Mesothelial cell of epicardium (in vitro differentiated cells): ENCODE data around the gene JPT2. TPM values are rescaled to one million over a fixed set of nuclear protein-coding genes. Genes with fewer than 3 reads are reported as not detected.

Experiments used
- DNase-seq, 2 experiments: peaks; one replicate each; pipeline ENCODE4 v3.0.0; 2021; ENCODE audit warnings: low spot score in 2 of 2; ENCODE audit not compliant: unreplicated experiment in 2 of 2
- H3K27ac Mint-ChIP-seq: 2 replicates; pipeline ENCODE4 v1.8.0; 2021; ENCODE audit warnings: mixed read lengths
- H3K27me3 Mint-ChIP-seq: 2 replicates; pipeline ENCODE4 v1.8.0; 2021; ENCODE audit warnings: low read depth, mixed read lengths
- H3K36me3 Mint-ChIP-seq: 2 replicates; pipeline ENCODE4 v1.8.0; 2021; ENCODE audit warnings: mixed read lengths
- H3K4me1 Mint-ChIP-seq: 2 replicates; pipeline ENCODE4 v1.8.0; 2021; ENCODE audit warnings: mixed read lengths
- H3K4me3 Mint-ChIP-seq: 2 replicates; pipeline ENCODE4 v1.8.0; 2021; ENCODE audit warnings: mild to moderate bottlenecking, moderate library complexity, mixed read lengths
- H3K9me3 Mint-ChIP-seq: 2 replicates; pipeline ENCODE4 v1.8.0; 2021; ENCODE audit warnings: mixed read lengths
- CTCF ChIP-seq: fragments of 200-600 bp; sonication (generic); IDR thresholded peaks from one replicate; pipeline ENCODE4 v1.5.0; 2021; ENCODE audit warnings: antibody characterized with exemption; ENCODE audit not compliant: unreplicated experiment
- total RNA-seq: library from RNA; stranded (reverse); gene quantifications from 3 replicates; pipeline ENCODE4 v1.2.1, GENCODE V29; 2021

JPT2 gene
- total RNA-seq, 1 donor from 2014 or later = 72.9 TPM

- Mint-ChIP-seq H3K4me1 (peaks cover 19% of the 10 kb centered on the region), H3K9me3 (no peaks in the 10 kb centered on the region), H3K27me3 (no peaks in the 10 kb centered on the region), H3K27ac (peak overlapping the region; percentile 47), H3K4me3 (no peak overlapping the region), H3K36me3 (peaks cover 10% of the 10 kb centered on the region)
- DNase-seq = no peak
- TF ChIP-seq CTCF = no peak
Measured at GRCh38 chr16:1681032-1681431, 3.0 kb downstream of the JPT2 start.

DNA sequence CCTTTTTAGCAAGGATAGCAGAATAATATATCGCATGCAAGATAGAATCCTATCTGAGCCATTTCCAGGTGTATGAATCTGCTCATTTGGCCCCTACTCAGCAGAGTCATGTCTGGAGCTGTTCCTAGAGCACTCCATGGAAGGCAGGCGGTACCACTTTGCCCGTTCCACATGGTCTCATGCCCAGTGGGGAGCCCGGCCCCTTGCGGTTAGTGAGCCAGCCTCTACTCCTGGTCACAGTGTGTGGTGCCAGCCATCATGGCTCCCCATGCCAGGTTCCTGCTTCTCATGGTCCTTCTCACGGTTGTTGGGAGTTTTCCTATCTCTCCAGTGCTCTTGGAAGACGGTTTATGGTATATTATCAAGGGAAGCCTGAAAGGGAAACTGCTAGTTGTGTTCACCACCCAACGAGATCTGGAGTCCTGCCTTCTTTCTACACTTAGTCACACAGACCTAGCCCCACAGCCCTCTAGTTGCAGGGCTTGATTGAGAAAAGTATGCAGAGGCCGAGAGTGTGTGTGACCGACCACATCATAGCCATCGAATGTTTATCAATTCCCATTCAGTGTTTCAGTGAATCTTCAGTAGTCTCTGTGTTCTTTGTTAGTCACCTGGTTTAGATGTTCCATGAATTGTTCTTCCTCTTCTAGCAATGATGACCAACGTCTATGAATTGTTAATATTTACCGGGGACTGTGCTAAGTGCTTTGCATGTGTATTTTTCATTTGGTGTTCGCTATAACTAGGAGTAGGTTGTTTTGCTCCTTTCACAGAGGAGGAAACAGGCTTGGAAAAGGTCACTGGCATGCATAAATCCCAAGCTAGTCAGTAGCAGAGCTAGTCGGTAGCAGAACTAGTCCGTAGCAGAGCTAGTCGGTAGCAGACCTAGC is 9.6 kb downstream of the JPT2 start:
- H3K4me1 Mint-ChIP-seq = peaks cover 10% of the 10 kb centered on the region
- H3K36me3 Mint-ChIP-seq = peaks cover 45% of the 10 kb centered on the region

GRCh38 chr16:1688807-1689560 is 10.9 kb downstream of the JPT2 start:
- peaks cover 10% of the 10 kb centered on the region for H3K4me1 Mint-ChIP-seq
- H3K4me3 Mint-ChIP-seq = no peak overlapping the region
- no peak for DNase-seq
- H3K27me3 Mint-ChIP-seq = no peaks in the 10 kb centered on the region
- peak overlapping the region; percentile 93 for H3K27ac Mint-ChIP-seq
- H3K9me3 Mint-ChIP-seq = peaks cover under 1% of the 10 kb centered on the region
- peaks cover 51% of the 10 kb centered on the region for H3K36me3 Mint-ChIP-seq
- TF ChIP-seq CTCF = no peak

More for the DNA sequence above, 9.6 kb downstream of the JPT2 start:
- H3K4me3 Mint-ChIP-seq = no peak overlapping the region
- H3K27ac Mint-ChIP-seq = no peak overlapping the region
- H3K27me3 Mint-ChIP-seq = no peaks in the 10 kb centered on the region
- H3K9me3 Mint-ChIP-seq = no peaks in the 10 kb centered on the region
- no peak for TF ChIP-seq CTCF
- DNase-seq = no peak

GRCh38 chr16:1689853-1690252 is 11.8 kb downstream of the JPT2 start:
- Mint-ChIP-seq H3K27ac (peak overlapping the region; percentile 93), H3K4me1 (peaks cover 10% of the 10 kb centered on the region), H3K4me3 (no peak overlapping the region), H3K27me3 (no peaks in the 10 kb centered on the region), H3K36me3 (peaks cover 58% of the 10 kb centered on the region), H3K9me3 (peaks cover 5% of the 10 kb centered on the region)
- no peak for DNase-seq
- no peak for TF ChIP-seq CTCF

DNA sequence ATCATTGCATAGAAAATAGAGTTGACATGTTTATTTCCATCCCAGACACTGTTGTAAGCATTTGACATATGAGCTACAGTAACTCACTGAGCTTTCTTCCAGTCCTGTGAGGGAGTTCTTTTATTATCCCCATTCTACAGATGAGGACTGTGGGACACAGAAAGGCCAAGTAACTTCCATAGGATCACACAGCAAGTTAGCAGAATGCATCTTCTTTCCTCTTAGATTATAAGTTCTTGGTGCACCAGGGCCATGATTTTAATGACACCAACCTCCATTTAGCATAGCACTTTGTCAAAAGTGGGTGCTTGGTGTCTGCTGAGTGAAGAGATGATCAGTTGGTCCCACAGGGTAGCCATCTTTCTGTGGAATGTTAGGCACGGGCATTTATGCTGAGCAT is 12.7 kb downstream of the JPT2 start:
- DNase-seq = no peak
- TF ChIP-seq CTCF = no peak
- no peak overlapping the region for H3K4me3 Mint-ChIP-seq
- no peaks in the 10 kb centered on the region for H3K27me3 Mint-ChIP-seq
- peak overlapping the region; percentile 93 for H3K27ac Mint-ChIP-seq
- peaks cover 55% of the 10 kb centered on the region for H3K36me3 Mint-ChIP-seq
- peaks cover 10% of the 10 kb centered on the region for H3K4me1 Mint-ChIP-seq
- peaks cover 5% of the 10 kb centered on the region for H3K9me3 Mint-ChIP-seq
